Lower leg skin (tissue), 4 donors: ENCODE data around the gene DPEP1. TPM values are rescaled to one million over a fixed set of nuclear protein-coding genes. Genes with fewer than 3 reads are reported as not detected.

Experiments used
- DNase-seq, 2 donors: peaks; one replicate each; pipeline ENCODE4 v3.0.0-alpha.2; 2019; ENCODE audit warnings: low spot score in 2 of 2
- H3K4me3 ChIP-seq: fragments of 200-600 bp; sonication (generic); 2 replicates; pipeline ENCODE4 v1.5.1; 2017; ENCODE audit warnings: mild to moderate bottlenecking, low read depth; ENCODE audit not compliant: poor library complexity, severe bottlenecking
- POLR2A ChIP-seq, 2 donors: fragments of 450-650 bp; IDR thresholded peaks; one replicate each; pipeline ENCODE4 v1.6.1; 2016 to 2017; ENCODE audit warnings: antibody characterized with exemption in 2 of 2, mild to moderate bottlenecking in 1 of 2, moderate library complexity in 1 of 2
- WGBS, 2 donors: methylation state at CpG; one replicate each; pipeline ENCODE4 v1.1.5; 2018; 5-methylcytosine and 5-hydroxymethylcytosine counted together
- intact Hi-C: fragments of 100-400 bp; cut with DNase I; formaldehyde crosslinking; loops from one replicate; pipeline ENCODE4 v1.15.0; 2023; ENCODE audit warnings: low total_unique reads
- total RNA-seq, 4 donors: library from RNA; depleted of rRNA; stranded (reverse); fragments of >200 nt; gene quantifications; one replicate each; pipeline ENCODE4 v1.1.0, GENCODE V29; 2016
- TF ChIP-seq, protein P1 (sequence below), 3 donors: fragments of 450-650 bp; IDR thresholded peaks; one replicate each; pipeline ENCODE4 v1.5.1; 2016; ENCODE audit warnings: antibody characterized with exemption in 3 of 3, mild to moderate bottlenecking in 3 of 3, moderate library complexity in 2 of 3

DPEP1 gene
- total RNA-seq, 4 donors from 2014 or later = 1.7 to 3.7 TPM; not detected in 2

- intact Hi-C loops = no loop called here
- H3K4me3 ChIP-seq = no peak overlapping the region
- TF ChIP-seq, protein P1, sequence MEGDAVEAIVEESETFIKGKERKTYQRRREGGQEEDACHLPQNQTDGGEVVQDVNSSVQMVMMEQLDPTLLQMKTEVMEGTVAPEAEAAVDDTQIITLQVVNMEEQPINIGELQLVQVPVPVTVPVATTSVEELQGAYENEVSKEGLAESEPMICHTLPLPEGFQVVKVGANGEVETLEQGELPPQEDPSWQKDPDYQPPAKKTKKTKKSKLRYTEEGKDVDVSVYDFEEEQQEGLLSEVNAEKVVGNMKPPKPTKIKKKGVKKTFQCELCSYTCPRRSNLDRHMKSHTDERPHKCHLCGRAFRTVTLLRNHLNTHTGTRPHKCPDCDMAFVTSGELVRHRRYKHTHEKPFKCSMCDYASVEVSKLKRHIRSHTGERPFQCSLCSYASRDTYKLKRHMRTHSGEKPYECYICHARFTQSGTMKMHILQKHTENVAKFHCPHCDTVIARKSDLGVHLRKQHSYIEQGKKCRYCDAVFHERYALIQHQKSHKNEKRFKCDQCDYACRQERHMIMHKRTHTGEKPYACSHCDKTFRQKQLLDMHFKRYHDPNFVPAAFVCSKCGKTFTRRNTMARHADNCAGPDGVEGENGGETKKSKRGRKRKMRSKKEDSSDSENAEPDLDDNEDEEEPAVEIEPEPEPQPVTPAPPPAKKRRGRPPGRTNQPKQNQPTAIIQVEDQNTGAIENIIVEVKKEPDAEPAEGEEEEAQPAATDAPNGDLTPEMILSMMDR (IDR thresholded peaks at IDR 0.05) = no peak
- no peak for TF ChIP-seq POLR2A (IDR thresholded peaks at IDR 0.05)
- no peak for DNase-seq
- WGBS, 2 donors = 31 to 48% methylated on average over 20 to 22 of the region's 22 CpGs
Measured at GRCh38 chr16:89601906-89602272, 11.6 kb upstream of the DPEP1 start.

- WGBS, 2 donors = 2 to 3% methylated on average over 19 to 22 of the region's 22 CpGs
- no peak overlapping the region for H3K4me3 ChIP-seq
- TF ChIP-seq POLR2A (IDR thresholded peaks at IDR 0.05) = no peak
- TF ChIP-seq, protein P1 (IDR thresholded peaks at IDR 0.05) = no peak
- intact Hi-C loops = no loop called here
- no peak for DNase-seq
Measured at GRCh38 chr16:89602273-89602951, 11.0 kb upstream of the DPEP1 start.

- intact Hi-C loops = no loop called here
- 33 to 50% methylated on average over 4 to 5 of the region's 5 CpGs for WGBS, 2 donors
- no peak overlapping the region for H3K4me3 ChIP-seq
- DNase-seq = no peak
- TF ChIP-seq, protein P1 (IDR thresholded peaks at IDR 0.05) = no peak
- TF ChIP-seq POLR2A (IDR thresholded peaks at IDR 0.05) = no peak
Measured at GRCh38 chr16:89602952-89603590, 10.4 kb upstream of the DPEP1 start.

- TF ChIP-seq, protein P1 (IDR thresholded peaks at IDR 0.05) = no peak
- no peak for TF ChIP-seq POLR2A (IDR thresholded peaks at IDR 0.05)
- no peak overlapping the region for H3K4me3 ChIP-seq
- intact Hi-C loops = no loop called here
- DNase-seq = no peak
- WGBS, 2 donors = 80 to 83% methylated on average over 12 to 16 of the region's 16 CpGs
Measured at GRCh38 chr16:89604764-89605163, 8.7 kb upstream of the DPEP1 start.

DNA sequence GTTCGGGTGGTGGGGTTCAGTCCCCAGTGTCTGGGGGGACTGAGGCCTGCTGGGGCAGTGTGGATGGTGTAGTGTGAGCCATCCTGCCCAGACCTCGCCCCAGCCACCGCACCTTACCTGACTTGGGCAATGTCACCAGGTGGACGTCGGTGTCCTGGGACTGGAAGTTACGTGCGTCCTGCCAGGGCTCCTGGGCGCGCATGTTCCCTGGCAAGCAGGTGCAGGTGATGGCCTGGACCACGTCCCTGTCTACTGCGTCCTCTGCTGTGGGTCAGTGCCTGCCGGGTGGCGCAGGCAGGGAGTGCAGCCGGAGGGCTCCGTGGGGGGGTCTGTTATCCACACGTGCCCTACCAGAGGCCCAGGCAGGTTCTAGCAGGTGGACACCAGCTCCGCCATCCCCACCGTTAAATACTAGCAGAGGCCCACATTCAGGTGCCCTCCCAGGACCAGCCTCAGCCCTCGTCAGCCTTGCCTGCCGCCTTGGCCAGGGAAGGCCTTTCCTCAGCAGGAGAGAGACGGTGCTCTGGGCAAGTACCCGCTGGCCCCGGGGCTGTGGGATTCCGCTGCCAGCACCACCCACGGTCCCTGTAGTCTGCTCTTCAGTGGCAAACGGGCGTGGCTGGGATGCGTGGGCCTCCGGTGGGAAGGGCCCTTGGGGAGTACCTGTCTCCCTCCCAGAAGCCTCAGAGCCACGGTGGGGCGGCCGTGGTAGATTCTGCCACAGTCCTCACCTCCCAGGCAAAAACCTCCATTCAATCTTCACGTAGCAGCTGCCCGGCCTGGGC is 8.1 kb upstream of the DPEP1 start:
- intact Hi-C loops = no loop called here
- TF ChIP-seq POLR2A (IDR thresholded peaks at IDR 0.05) = no peak
- TF ChIP-seq, protein P1 (IDR thresholded peaks at IDR 0.05) = no peak
- no peak for DNase-seq
- WGBS, 2 donors = 72 to 76% methylated on average over 20 to 34 of the region's 34 CpGs
- H3K4me3 ChIP-seq = no peak overlapping the region
